A549 (cell line): Measurements from ENCODE around the gene ENO3. TPM values are rescaled to one million over a fixed set of nuclear protein-coding genes. Genes with fewer than 3 reads are reported as not detected.

ENCODE experiments used
- ATAC-seq, 2 experiments: fragments of 200-7000 bp in 1 of 2; fragments of >200 bp in 1 of 2; cut with Nextera tagmentation in 1 of 2; cut with Tn5 transposase in 1 of 2; 3 replicates each; pipeline versions ENCODE4 v1.8.0 to v1.9.1; 2018 to 2020; ENCODE audit warnings: mild to moderate bottlenecking in 1 of 2, moderate library complexity in 1 of 2
- CTCF ChIA-PET: fragments of 300-600 bp; sonication (Branson Sonifier 250); formaldehyde crosslinking; extraction: SDS; loops from one replicate; lab custom pipeline; 2021; ENCODE audit warnings: antibody characterized with exemption, inconsistent platforms; lab: Yijun Ruan, JAX
- POLR2A ChIA-PET: fragments of 350-600 bp; formaldehyde crosslinking; extraction: SDS; loops from one replicate; lab custom pipeline; 2021; ENCODE audit warnings: antibody characterized with exemption, inconsistent platforms; lab: Yijun Ruan, JAX
- DNase-seq, 2 experiments: peaks; one replicate each; pipeline versions ENCODE4 v3.0.0 to v3.0.0-alpha.2; 2011 to 2016; ENCODE audit warnings: low read depth in 1 of 2, low spot score in 1 of 2
- FAIRE-seq: peaks from 2 replicates; lab custom pipeline; 2011; peaks lifted over from hg19 to GRCh38; lab: Jason Lieb, UNC
- H3K27ac ChIP-seq, 2 experiments: fragments of >200 bp; sonication (Bioruptor Twin); formaldehyde crosslinking; 3 replicates each; pipeline ENCODE4 v1.5.1; 2016 to 2017
- H3K4me1 ChIP-seq: fragments of >200 bp; sonication (Bioruptor Twin); formaldehyde crosslinking; 3 replicates; pipeline ENCODE4 v1.6.1; 2016
- H3K4me2 ChIP-seq: fragments of >200 bp; sonication (Bioruptor Twin); formaldehyde crosslinking; 3 replicates; pipeline ENCODE4 v1.6.1; 2016
- H3K4me3 ChIP-seq: fragments of >200 bp; sonication (Bioruptor Twin); formaldehyde crosslinking; 3 replicates; pipeline ENCODE4 v1.5.1; 2016
- H3K9me3 ChIP-seq: fragments of >200 bp; sonication (Bioruptor Twin); formaldehyde crosslinking; 3 replicates; pipeline ENCODE4 v1.6.1; 2016
- ATOH8 ChIP-seq: fragments of 250-450 bp; sonication (Bioruptor Pico); IDR thresholded peaks from 2 replicates; pipeline ENCODE4 v1.5.0; 2020; ENCODE audit warnings: low read depth, mild to moderate bottlenecking, moderate library complexity
- BCL3 ChIP-seq: fragments of >200 bp; sonication (Bioruptor Twin); formaldehyde crosslinking; IDR thresholded peaks from 3 replicates; pipeline ENCODE4 v1.6.1; 2016
- BHLHE40 ChIP-seq: IDR thresholded peaks from 2 replicates; pipeline ENCODE4 v1.6.1; 2012; ENCODE audit warnings: low read depth, low read length, inconsistent platforms
- CEBPB ChIP-seq, 2 experiments: fragments of >200 bp in 1 of 2; sonication (Bioruptor Twin) in 1 of 2; formaldehyde crosslinking in 1 of 2; IDR thresholded peaks; 2 replicates each; pipeline ENCODE4 v1.6.1; 2012 to 2016
- E2F6 ChIP-seq: IDR thresholded peaks from 2 replicates; pipeline ENCODE4 v1.6.1; 2012; ENCODE audit warnings: low read depth, borderline replicate concordance
- EHF ChIP-seq: fragments of 250-450 bp; sonication (Bioruptor Pico); IDR thresholded peaks from 2 replicates; pipeline ENCODE4 v1.5.0; 2020; ENCODE audit warnings: mild to moderate bottlenecking
- EP300 ChIP-seq, 2 experiments: fragments of >200 bp; sonication (Bioruptor Twin); formaldehyde crosslinking; IDR thresholded peaks; 2 replicates in 1 of 2; 3 replicates in 1 of 2; pipeline ENCODE4 v1.6.1; 2016 to 2017
- FOSB ChIP-seq: fragments of 250-450 bp; sonication (Bioruptor Pico); IDR thresholded peaks from 2 replicates; pipeline ENCODE4 v1.5.0; 2020; ENCODE audit warnings: mild to moderate bottlenecking, moderate library complexity
- FOXS1 ChIP-seq: fragments of 250-450 bp; sonication (Bioruptor Pico); IDR thresholded peaks from 2 replicates; pipeline ENCODE4 v1.5.0; 2020; ENCODE audit warnings: mild to moderate bottlenecking, moderate library complexity
- HDAC2 ChIP-seq: fragments of 200-600 bp; sonication (generic); IDR thresholded peaks from 2 replicates; pipeline ENCODE4 v1.6.1; 2016
- HOXA7 ChIP-seq: fragments of 250-450 bp; sonication (Bioruptor Pico); IDR thresholded peaks from 2 replicates; pipeline ENCODE4 v1.5.0; 2020; ENCODE audit warnings: mild to moderate bottlenecking, moderate library complexity
- HOXB5 ChIP-seq: fragments of 250-450 bp; sonication (Bioruptor Pico); IDR thresholded peaks from 2 replicates; pipeline ENCODE4 v1.5.0; 2020; ENCODE audit warnings: mild to moderate bottlenecking, moderate library complexity
- JUNB ChIP-seq: fragments of >200 bp; sonication (Bioruptor Twin); formaldehyde crosslinking; IDR thresholded peaks from 2 replicates; pipeline ENCODE4 v1.6.1; 2016
- KDM1A ChIP-seq: fragments of 200-600 bp; sonication (generic); IDR thresholded peaks from 2 replicates; pipeline ENCODE4 v1.6.1; 2016; ENCODE audit warnings: low read depth, mild to moderate bottlenecking
- KDM5A ChIP-seq: fragments of 200-600 bp; sonication (generic); IDR thresholded peaks from 2 replicates; pipeline ENCODE4 v1.6.1; 2016; ENCODE audit warnings: antibody characterized with exemption, mild to moderate bottlenecking
- MAFK ChIP-seq: fragments of 450-650 bp; IDR thresholded peaks from 2 replicates; pipeline ENCODE4 v1.6.1; 2014; ENCODE audit not compliant: partially characterized antibody
- MAX ChIP-seq: IDR thresholded peaks from 2 replicates; pipeline ENCODE4 v1.6.1; 2012
- MYC ChIP-seq: IDR thresholded peaks from 2 replicates; pipeline ENCODE4 v1.6.1; 2012; ENCODE audit warnings: mild to moderate bottlenecking, inconsistent platforms, low read length, improper control_type of control experiment, borderline replicate concordance
- NFE2L2 ChIP-seq: fragments of 150-350 bp; conservative IDR thresholded peaks from 2 replicates; pipeline ENCODE4 v1.6.1; 2014; ENCODE audit warnings: low read length
- POLR2A ChIP-seq: IDR thresholded peaks from 2 replicates; pipeline ENCODE4 v1.6.1; 2012; ENCODE audit warnings: mild to moderate bottlenecking, low read length
- REST ChIP-seq: fragments of 200-600 bp; sonication (generic); IDR thresholded peaks from 2 replicates; pipeline ENCODE4 v1.6.1; 2016; ENCODE audit warnings: antibody characterized with exemption, mild to moderate bottlenecking, moderate library complexity
- SMC3 ChIP-seq: fragments of >200 bp; sonication (Bioruptor Twin); formaldehyde crosslinking; IDR thresholded peaks from 3 replicates; pipeline ENCODE4 v1.6.1; 2018; ENCODE audit warnings: inconsistent platforms
- SREBF2 ChIP-seq: fragments of 450-650 bp; IDR thresholded peaks from 2 replicates; pipeline ENCODE4 v1.6.1; 2014; ENCODE audit warnings: mild to moderate bottlenecking, moderate library complexity
- ZNF302 ChIP-seq: fragments of 250-450 bp; sonication (Bioruptor Pico); IDR thresholded peaks from 2 replicates; pipeline ENCODE4 v1.9.0; 2021; ENCODE audit warnings: inconsistent platforms, mild to moderate bottlenecking, moderate library complexity
- ZSCAN20 ChIP-seq: fragments of 250-450 bp; sonication (Bioruptor Pico); IDR thresholded peaks from 2 replicates; pipeline ENCODE4 v1.8.0; 2022; ENCODE audit warnings: mild to moderate bottlenecking, moderate library complexity
- WGBS: methylation state at CpG from one replicate; pipeline ENCODE4 v1.1.6; 2017; ENCODE audit errors: missing lambda C conversion rate; 5-methylcytosine and 5-hydroxymethylcytosine counted together
- polyA plus RNA-seq, 4 experiments: library from polyadenylated mRNA; depleted of rRNA in 3 of 4; stranded (reverse); fragments of >200 nt; fragmentation: RNase III in 1 of 4; extraction: RNeasy Plus Mini Kit Qiagen cat#74134 plus additional on column Dnase treatment in 1 of 4; gene quantifications; 2 replicates in 3 of 4; 3 replicates in 1 of 4; pipeline ENCODE4 v1.2.3, GENCODE V29; 2011 to 2017

Gene ENO3
- polyA plus RNA-seq, 2 of the 4 experiments (the other 2 are of a cell fraction), result 52.5 to 109 TPM

- ATAC-seq, result no peak
- H3K4me3 ChIP-seq, result no peak overlapping the region
These were observed 15.3 kb upstream of the ENO3 start for GRCh38 chr17:4935650-4936049.

GRCh38 chr17:4936436-4936835, 14.5 kb upstream of the ENO3 start:
- Histone ChIP-seq H3K4me1 (peaks cover 13% of the 10 kb centered on the region), H3K4me3 (no peak overlapping the region), H3K4me2 (no peak overlapping the region), H3K27ac (no peak overlapping the region), H3K9me3 (no peaks in the 10 kb centered on the region)
- no peak for TF ChIP-seq SREBF2
- no peak for TF ChIP-seq ZSCAN20 (CRISPR knock-in tag)
- no peak for TF ChIP-seq EHF
- TF ChIP-seq KDM1A, result no peak
- ATAC-seq, result no peak
- no peak for FAIRE-seq
- DNase-seq, result no peak
- ChIA-PET CTCF (interaction anchor here (1.0 to 2.6 kb wide), 7 partner anchors 9 to 146 kb away, joined by 3 to 14 read pairs (median 4); partner anchors contain the start of genes CAMTA2 and CHRNE), POLR2A (interaction anchor here (1.8 kb wide), 1 partner anchor 31 kb away, joined by 4 read pairs; the partner anchor contains the start of gene SPAG7)
- WGBS, result 93% methylated on average over 3 of the region's 3 CpGs

More at GRCh38 chr17:4935650-4936049, 15.3 kb upstream of the ENO3 start:
- peaks cover 10% of the 10 kb centered on the region for H3K4me1 ChIP-seq
- no peaks in the 10 kb centered on the region for H3K9me3 ChIP-seq
- ChIA-PET CTCF (interaction anchor here (1.0 to 2.6 kb wide), 3 partner anchors 27 to 52 kb away, joined by 3 to 14 read pairs (median 5); partner anchors contain the start of gene CAMTA2), POLR2A (interaction anchor here (0.5 to 1.8 kb wide), 2 partner anchors 32 to 177 kb away, joined by 4 to 8 read pairs; partner anchors contain the start of gene SPAG7)
- DNase-seq, result no peak
- TF ChIP-seq JUNB (no peak), HOXA7 (CRISPR knock-in tag) (no peak), HOXB5 (CRISPR knock-in tag) (no peak), BCL3 (no peak), E2F6 (no peak), ATOH8 (CRISPR knock-in tag) (no peak), FOSB (CRISPR knock-in tag) (no peak), HDAC2 (no peak)
- no peak overlapping the region for H3K27ac ChIP-seq
- FAIRE-seq, result no peak
- H3K4me2 ChIP-seq, result no peak overlapping the region

- Histone ChIP-seq H3K9me3 (no peaks in the 10 kb centered on the region), H3K27ac (no peak overlapping the region), H3K4me2 (no peak overlapping the region)
- TF ChIP-seq MAX (no peak), MAFK (no peak), SREBF2 (no peak)
- TF ChIP-seq, all 56 proteins: peak for 0
- ATAC-seq (no peak), FAIRE-seq (no peak), DNase-seq (no peak)
- H3K4me3 ChIP-seq, result no peak overlapping the region
- H3K4me1 ChIP-seq, result peaks cover 25% of the 10 kb centered on the region
- CTCF ChIA-PET, result interaction anchor here (1.0 to 2.8 kb wide), 4 partner anchors 14 to 148 kb away, joined by 4 to 14 read pairs (median 10); partner anchors contain the start of gene CHRNE
- WGBS, result 96% methylated on average over 16 of the region's 16 CpGs
- POLR2A ChIA-PET, result no interaction called here
These were observed 13.4 kb upstream of the ENO3 start for GRCh38 chr17:4937553-4937952.

GRCh38 chr17:4938069-4938491, 12.8 kb upstream of the ENO3 start:
- 94% methylated on average over 11 of the region's 11 CpGs for WGBS
- no peak for FAIRE-seq
- Histone ChIP-seq H3K27ac (peak overlapping the region in 1 of 2 experiments; percentile 89; a peak in 2 of 6 replicates), H3K4me2 (peak overlapping the region; percentile 94; the same call in 2 of the 3 replicates), H3K9me3 (no peaks in the 10 kb centered on the region), H3K4me1 (peaks cover 30% of the 10 kb centered on the region), H3K4me3 (no peak overlapping the region)
- ATAC-seq, result no peak
- POLR2A ChIA-PET, result interaction anchor here (2.9 kb wide), 1 partner anchor 29 kb away, joined by 17 read pairs; no protein-coding TSS in a partner anchor
- CTCF ChIA-PET, result interaction anchor here (2.6 to 3.5 kb wide), 3 partner anchors 14 to 43 kb away, joined by 13 to 14 read pairs (median 14); no protein-coding TSS in a partner anchor
- no peak for DNase-seq
- no peak for TF ChIP-seq ZNF302
- no peak for TF ChIP-seq JUNB
- no peak for TF ChIP-seq SMC3
- no peak for TF ChIP-seq HOXB5 (CRISPR knock-in tag)
- no peak for TF ChIP-seq KDM5A
- TF ChIP-seq REST, result no peak
- TF ChIP-seq EP300 (IDR thresholded peaks at IDR 0.05), result no peak
- no peak for TF ChIP-seq BHLHE40
- no peak for TF ChIP-seq POLR2A
- no peak for TF ChIP-seq MYC
- TF ChIP-seq SREBF2, result no peak
- TF ChIP-seq FOXS1 (CRISPR knock-in tag), result no peak
- TF ChIP-seq NFE2L2, result no peak
- TF ChIP-seq CEBPB (IDR thresholded peaks at IDR 0.05), result no peak
